ENCODE results near the gene COL19A1.
"Not testable (repeated sequence)": the region's sequence is repeated elsewhere in the genome, so short reads cannot be mapped to it uniquely, and the experiment has no call there.

The COL19A1 gene

DNA sequence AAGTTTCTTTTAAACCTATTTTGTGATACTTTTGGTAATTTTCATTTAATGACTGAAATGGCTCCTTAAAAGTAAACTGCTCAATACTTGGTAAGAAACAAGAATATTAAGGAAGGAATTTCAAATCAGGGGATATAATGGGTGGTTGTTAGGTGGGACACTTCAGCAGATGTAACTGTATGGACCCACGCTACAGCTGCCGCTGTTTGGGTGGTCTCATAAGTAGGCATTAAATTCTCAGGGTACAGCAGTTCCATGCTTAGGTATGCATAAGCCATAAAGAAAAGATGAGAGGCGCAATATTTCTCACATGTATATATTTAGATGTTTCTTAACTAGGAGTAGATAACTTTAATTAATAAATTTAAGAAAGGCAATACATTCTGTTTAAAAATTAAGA lies 35.0 kb downstream of the COL19A1 start:
- DNase-seq: no peak

DNA sequence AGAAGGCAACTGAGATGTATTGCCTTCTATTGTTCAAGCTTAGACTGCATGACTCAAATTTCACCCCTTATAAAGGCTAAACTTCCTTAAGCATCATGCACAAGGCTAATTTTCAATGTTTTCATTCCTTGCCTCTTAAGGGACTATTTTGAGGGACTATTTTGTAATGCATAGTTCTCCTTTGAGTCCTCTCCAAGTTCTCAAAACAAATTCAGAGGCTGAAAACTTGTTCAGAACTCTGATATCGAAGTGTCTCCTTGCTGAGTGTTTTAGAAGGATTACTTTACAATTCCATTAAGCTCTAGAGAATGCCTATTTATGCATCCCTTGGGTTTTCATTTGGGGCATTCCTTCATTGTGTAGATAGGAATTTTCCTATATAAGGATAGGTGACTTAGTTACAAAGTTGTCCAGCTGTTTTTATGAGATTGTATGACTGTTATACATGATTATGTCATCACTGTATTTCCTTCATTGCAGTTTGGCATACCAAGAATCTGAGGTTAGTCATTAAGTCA lies 41.7 kb downstream of the COL19A1 start:
- DNase-seq: no peak

DNA sequence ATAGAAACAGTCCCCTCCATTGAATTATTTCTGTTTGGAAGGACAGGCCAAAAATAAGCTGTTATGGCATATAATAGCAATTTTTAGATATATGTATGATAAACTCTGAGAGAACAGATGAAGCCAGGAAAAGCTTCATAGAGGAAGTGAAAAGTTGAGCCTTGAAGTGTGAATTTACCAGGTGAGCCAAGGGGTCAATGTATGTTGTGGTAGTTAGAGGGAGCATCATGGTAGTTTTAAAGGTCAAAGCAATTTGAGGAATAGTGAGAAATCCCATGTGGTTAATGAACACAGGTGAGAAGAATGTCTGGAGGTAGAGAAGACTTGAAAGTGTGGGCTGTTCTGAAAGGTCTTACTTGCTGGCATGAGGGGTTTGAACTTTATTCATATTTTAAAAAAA lies 47.0 kb downstream of the COL19A1 start:
- DNase-seq: no peak

DNA sequence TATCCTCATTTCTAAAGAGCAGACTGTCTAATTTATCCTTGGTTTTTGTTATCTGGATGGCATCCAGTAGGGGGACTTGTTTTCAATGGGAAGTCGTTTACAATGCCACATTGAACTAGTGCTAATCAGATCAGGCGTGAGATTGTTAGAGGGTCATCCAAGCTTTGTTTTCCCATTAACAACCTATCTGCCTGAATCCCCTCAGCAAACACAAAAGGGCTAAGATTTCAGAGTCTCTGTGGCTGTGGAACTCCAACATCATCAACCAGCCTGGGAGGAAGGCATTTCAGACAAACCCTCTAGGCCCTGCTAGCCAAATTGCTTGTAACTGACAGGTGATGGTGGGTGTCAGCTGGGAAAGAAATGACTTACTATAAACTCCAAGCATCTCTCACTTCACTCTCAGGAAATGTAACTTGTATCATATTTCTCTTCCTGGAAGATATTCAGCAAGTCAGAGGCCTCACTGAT lies 47.7 kb downstream of the COL19A1 start:
- no peak for DNase-seq

DNA sequence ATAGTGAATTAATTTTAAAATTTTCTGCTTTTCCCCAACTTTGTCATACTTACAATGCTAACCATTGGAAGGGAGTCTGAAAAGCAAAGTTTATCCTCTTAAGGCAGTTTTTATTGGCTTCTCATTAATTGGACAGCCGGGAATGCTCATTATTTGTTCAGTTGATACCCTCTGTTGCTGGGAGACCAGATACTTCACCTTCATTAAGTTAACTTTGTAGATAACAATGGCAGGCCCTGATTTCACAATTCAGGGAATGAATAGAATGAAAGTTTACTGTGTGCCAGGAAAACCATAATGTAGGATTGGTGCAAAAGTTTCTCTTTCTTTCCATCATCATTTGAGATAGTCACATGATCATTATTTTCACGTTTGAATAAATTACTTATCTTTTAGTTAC lies 49.0 kb downstream of the COL19A1 start:
- DNase-seq: no peak

DNA sequence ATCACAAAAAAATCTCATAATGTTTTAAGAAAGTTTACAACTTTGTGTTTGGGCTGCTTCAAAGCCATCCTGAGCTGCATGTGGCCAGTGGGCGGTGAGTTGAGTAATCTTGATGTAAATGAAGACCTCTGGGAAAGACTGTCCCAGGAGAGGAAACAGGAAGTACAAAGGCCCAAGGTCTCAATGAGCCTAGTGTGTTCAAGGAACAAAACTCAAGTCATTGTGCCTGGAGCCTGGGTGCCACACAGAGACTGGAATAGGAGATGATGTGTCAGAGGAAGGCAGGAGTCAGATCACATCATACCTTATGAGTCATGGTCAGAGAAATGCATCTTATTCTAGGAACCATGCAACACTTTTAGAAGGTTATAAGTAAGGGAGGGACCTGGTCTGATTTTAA lies 51.5 kb downstream of the COL19A1 start:
- no peak for DNase-seq

DNA sequence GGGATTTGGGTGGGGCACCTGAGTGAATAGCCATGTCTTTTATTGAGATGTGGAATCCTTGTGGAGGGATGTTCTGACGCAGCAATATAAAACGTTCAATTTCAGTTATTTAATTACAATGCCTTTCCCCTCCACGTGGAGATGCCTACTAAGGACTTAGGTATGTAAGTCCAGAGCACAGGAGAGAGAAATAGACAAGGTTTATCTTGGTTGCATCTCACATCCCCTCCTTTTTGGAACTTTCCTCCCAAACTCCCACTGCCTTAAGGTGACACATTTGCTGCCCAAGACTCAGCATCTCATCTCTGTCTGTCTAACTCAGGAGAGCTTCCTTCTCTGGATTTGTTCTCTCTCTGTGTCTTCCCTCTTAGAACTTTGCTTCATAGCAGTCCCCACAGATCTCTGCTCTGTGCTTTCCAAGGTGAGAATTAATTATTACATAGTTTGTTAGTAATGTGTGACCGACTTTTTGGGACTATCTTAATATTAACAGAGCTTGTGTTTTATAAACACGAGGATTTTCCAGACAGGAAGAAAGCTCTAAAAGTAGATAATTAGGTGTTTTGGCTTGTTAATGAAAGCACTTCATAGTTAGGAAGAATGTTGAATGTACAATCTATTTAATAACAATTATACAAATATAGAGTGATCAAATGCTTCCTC lies 52.6 kb downstream of the COL19A1 start:
- DNase-seq: no peak

DNA sequence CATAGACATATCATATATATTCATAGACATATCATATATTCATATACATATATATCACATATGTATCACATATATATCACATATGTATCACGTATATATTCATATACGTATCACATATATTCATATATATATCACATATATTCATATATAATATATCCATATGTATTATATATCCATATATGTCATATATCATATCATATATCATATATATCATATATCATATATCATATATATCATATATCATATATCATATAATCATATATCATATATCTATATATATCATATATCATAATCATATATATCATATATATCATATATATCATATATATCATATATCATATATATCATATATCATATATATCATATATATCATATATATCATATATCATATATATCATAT lies 54.7 kb downstream of the COL19A1 start:
- DNase-seq: not testable (repeated sequence)

DNA sequence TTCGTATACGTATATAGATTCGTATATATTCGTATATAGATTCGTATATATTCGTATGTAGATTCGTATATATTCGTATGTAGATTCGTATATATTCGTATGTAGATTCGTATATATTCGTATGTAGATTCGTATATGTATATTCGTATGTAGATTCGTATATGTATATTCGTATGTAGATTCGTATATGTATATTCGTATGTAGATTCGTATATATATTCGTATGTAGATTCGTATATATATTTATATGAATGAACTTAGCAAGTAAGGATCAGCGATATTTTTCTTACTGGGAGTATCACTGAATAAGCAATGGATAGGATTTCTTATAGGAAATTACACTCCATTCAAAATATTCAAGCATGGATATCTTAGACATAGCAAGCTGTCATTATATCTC lies 55.3 kb downstream of the COL19A1 start:
- not testable (repeated sequence) for DNase-seq

DNA sequence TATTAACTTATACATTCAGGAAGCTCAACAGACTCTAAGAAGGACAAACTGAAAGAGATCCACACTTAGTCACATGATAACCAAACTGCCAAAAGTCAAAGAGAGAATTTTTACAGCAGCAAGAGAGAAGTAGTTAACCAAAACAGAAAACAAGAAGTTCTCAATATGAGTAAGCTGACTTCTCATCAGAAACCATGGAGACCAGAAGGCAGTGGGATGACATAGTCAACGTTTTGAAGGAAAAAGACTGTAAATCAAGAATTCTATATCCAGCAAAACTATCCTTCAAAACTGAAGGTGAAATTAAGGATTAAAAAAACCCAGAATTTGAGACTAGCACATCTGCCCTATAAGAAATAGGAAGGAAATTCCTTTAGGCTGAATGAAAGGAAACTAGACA lies 60.4 kb downstream of the COL19A1 start:
- DNase-seq: no peak

DNA sequence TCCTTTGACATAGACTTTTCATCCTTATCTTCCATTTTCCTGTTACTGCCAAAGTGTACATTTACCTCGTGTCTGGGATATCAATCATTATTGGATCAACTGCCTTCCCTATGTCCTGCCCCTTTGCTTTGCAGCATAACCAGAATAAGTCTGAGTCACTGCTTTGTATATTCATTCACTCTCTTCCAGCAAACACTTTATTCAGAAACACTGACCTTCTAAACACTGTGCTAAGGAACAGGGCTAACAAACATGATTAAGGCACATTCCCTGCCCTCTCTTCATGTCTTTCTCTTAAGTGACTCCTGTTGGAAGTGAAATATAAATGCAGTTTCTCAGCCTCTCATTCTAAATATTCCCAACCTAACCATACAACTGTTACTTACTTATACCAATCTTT lies 66.9 kb downstream of the COL19A1 start:
- DNase-seq: no peak

DNA sequence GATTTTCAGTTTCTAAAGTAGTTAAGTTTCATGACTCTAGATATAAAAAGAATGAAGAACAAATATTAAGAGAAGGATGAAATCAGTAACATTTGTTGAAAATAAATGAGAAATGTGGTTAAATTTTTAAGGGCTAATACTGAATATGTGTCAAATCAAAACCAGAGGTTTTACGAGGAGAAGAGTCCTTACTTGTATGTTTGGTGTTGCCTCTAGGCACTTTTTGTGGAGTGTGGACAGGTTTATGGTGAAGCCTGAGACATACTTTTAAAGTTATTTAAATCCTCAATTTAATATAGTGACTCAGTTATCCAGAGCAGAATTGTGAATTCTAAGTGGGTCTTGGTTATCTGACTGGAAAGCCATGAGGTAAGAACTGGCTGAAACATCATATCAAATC lies 68.7 kb downstream of the COL19A1 start:
- no peak for DNase-seq

DNA sequence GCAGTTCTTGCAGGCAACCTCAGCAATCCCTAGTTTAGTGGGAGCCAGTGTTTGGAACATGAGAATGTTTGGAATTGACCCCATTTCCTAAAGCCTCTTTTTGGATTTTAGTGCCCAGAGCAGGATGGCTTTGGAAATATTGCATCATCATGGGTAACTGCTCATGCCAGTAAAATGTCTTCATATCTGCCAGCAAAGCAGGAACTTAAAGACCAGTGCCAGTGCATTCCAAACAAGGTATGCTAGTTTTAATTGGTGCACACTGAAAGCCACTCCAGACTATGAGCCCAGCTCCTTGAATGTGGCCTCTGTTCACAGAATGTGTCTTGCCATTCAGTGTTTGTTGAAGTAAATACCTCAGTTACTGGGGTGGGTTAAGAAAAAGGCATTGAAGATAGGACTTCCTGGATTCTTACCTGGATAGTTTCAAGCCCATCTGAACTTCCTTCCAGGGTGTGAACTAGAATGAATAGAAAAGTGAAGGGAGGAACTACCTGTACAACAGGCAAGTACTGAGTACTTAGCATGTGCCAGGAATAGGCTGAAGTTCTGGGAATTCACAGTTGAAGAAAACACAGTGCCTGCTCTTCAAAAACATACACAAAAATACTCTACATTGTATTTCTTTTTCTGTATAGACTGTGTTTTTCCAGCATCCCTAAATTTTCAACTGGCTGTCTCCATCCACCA lies 70.5 kb downstream of the COL19A1 start:
- DNase-seq: no peak

DNA sequence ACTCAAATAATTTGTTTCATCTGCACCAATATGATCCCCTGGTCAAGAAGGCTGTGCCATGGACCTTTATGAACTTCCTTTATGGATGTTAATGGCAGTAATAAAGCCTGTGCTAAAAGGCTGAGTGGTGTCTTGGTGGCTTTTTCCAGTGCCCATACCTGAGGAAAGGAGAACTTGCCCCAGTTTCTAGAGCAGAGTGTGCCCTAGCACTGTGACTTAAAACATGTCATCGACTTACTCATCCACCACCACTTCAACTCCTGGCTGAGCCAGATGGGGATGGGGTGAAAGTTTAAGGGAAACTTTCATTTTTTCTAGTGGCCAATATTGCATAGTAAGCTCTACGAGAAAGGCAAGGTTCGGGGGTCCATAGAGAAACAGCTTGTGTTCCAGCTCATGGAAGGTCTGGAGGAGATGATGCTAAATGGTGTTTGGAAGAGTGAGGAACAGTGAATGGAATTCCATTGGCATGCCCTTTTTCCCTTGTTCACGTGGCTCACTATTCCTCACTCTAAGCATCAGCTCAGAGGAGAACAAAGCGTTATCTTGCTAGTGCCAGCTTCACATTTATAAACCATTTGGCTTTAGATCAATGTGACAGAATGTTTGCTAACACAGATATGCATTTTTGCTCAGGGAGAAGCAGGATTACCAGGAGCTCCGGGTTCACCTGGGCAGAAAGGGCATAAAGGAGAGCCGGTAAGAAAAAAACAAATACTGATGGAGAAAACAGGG lies 71.2 kb downstream of the COL19A1 start:
- no peak for DNase-seq

DNA sequence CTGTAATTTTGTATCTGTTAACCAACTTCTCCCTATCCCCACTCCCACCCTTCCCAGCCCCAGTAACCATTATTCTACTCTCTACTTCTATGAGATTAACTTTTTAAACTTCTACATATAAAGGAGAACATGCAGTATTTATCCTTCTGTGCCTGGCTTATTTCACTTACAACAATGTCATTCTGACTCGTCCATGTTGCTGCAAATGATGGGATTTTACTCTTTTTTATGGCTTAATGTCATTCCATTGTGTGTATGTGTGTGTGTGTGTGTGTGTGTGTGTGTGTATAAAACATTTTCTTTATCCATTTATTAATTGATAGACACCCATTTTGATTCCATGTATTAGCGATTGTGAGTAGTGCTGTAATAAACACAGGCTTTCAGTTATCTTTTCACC lies 76.1 kb downstream of the COL19A1 start:
- DNase-seq: no peak

DNA sequence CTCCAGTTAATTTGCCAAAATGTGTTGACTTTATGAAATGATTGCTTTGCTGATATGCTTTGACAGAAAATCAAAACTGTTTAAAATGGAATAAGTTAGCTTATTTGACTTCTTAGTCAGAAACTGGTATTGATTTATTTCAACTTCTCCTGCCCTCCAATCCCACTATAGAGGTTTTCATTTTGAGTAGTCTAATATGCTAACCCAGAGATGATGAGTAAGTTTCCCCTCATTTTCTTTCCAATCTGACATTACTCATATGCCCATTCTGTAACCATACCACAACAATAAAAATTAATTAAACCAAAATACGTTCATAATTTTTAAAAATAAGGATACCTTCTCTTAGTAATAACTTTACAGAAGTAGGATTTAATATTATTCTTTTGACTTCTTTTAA lies 78.8 kb downstream of the COL19A1 start:
- no peak for DNase-seq

DNA sequence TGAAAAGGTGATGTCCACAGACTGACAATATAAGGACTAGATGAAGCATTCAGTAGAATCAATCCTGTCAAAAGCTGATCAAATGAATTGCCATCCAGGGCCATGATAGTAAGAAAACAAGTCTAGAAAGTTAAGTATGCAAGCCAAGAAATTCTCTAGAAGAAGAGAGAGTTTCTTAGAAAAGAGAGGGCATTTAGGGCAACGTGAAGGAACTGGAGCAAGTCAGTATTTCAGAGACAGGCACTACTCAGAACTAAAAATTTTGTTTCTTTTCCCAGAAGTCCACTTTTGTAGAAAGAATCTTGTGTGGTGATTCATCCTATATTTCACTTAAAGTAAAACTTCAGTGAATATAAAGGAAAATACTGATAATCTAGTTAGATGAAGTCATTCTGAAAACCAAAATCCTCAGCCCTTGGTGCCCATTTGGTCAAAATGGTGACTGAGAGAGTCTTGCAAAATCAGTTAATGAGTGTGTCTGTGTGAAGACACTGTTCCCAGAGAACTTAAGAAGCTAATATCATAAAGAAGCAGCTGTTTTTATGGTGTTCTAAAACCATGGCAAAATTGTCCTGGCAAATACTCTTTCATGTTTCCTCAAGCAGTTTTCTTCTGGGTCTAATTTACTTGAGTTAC lies 82.2 kb downstream of the COL19A1 start:
- no peak for DNase-seq

DNA sequence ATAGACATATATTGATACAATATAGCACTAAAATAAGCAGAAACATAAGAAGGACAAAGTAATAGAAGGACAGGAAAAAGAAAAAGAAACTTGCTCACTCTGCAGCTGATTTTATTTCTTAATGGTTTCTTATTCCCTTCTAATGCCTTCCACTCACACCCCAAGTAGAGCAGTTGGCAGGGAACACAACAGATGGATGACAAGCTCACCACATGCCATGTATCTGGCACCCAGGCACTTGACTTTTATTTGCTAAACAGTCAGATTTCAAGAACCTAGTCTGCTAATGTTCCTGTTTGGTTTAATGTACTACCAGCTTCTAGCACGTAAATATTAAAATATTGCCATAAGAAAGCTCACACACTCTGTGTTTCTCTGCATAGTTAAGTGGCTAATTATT lies 87.1 kb downstream of the COL19A1 start:
- no peak for DNase-seq

DNA sequence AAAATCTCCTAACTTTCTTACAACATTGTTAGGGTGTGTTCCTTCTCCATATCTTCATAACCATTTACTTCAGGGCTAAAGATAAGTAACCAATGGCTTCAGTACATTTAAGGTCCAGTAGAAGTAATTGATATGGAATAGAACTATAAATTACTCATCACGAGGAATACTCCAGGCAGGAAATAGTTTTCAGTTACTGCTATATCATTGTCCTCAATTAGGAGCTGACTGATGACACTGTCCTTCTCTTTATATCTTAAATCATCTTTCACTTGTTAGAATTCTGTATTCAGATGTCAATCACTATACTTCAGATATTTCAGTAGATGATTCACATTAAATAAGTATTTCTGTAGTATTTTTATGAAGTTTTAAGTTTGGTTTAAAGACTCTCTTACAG lies 88.4 kb downstream of the COL19A1 start:
- no peak for DNase-seq

DNA sequence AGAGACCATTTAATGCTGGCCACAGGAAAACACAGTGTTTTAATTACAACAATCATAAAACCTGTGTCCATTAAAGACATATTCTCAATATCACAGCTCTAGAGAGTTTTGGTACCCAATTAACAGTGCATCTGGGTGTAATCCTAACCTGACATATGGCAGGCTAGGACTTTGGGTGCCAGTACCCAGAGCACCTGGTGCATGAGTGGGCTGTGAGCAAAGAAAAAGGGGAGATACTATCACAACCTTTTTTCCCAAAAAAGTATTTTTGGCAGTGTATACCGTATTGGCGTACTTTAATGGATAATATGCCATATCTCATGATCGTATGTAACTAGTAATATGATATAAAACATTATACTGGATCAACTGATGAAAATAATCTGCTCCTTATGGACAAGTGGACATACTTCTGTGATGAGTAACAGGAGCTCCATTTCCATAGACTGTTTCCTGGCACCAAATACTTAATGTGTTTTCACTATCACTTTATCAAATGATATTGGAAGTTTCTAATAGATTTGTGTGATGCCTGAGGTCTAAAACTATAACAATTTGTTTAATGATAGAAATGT lies 91.7 kb downstream of the COL19A1 start:
- no peak for DNase-seq

DNA sequence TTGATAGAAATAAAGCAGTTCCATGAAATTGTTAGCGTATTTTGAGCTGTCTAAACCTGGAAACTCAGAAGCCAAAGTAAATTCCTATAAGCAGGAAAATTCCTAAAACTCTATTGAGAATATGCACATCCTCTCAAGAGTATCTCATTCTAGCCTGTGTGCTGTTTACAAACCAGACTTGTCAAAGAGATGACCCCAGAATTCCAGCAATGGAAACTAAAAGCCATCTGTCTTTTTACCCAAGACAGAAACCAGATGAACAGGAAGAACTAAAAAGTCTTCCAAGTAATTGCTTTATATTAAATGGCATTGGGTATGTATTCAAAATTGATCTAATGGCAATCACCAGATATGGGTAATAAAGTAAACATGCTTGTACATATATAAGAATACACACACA lies 92.6 kb downstream of the COL19A1 start:
- DNase-seq: no peak

DNA sequence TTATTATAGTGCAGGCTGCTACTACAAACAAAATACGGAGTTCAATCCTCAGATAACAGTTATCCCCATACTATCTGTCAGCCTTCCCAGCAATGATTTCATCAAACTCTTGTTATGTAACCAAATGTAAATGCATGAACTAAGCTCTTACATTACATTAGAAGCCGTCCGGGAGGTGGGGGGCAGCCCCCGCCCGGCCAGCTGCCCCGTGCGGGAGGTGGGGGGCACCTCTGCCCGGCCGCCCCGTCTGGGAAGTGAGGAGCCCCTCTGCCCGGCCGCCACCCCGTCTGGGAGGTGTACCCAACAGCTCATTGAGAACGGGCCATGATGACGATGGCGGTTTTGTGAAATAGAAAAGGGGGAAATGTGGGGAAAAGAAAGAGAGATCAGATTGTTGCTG lies 99.6 kb downstream of the COL19A1 start:
- not testable (repeated sequence) for DNase-seq

DNA sequence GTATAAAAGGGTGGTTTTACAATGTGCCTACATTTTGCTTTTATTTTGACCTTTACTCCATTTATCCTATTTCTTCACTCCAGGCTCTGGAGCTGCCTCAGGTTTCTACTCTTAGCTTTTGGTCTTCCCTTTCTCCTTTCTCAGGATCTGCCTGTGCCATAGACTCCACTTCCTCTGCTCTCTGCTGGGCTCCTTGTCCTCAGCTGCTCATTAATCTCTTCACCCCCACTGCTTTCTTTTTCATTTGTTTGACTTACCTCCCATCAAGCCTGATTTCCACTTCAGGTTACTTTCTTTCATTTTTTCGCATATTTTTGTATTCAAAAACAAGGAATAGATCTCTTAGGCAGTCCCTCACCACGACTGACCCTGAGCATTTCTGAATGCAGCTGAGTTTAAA lies 106.8 kb downstream of the COL19A1 start:
- no peak for DNase-seq
